IMR-90 (cell line): ENCODE results near the gene RNF4. TPM values are rescaled to one million over a fixed set of nuclear protein-coding genes. Genes with fewer than 3 reads are reported as not detected.
"Not testable (repeated sequence)": the region's sequence is repeated elsewhere in the genome, so short reads cannot be mapped to it uniquely, and the experiment has no call there.

Experiments
- ATAC-seq: fragments of 200-7000 bp; cut with Tn5 transposase; 2 replicates; pipeline ENCODE4 v1.9.1; 2020; ENCODE audit warnings: low read depth, mild to moderate bottlenecking, moderate library complexity
- BruUV-seq: library from RNA; stranded (reverse); fragments of 400-500 nt; replicated peaks from 2 replicates; lab custom pipeline; 2021; lab: Mats Ljungman, UMichigan
- CTCF ChIA-PET: fragments of 300-600 bp; formaldehyde crosslinking; extraction: SDS; loops from one replicate; lab custom pipeline; 2021; ENCODE audit warnings: antibody characterized with exemption; lab: Yijun Ruan, JAX
- POLR2A ChIA-PET: fragments of 300-600 bp; sonication (Branson Sonifier 250); formaldehyde crosslinking; loops from one replicate; lab custom pipeline; 2022; ENCODE audit warnings: antibody characterized with exemption; ENCODE audit not compliant: unreplicated experiment; lab: Charles Lee
- DNase-seq: peaks from one replicate; pipeline ENCODE4 v3.0.0; 2013
- H2AFZ ChIP-seq: replicated peaks from 2 replicates; pipeline ENCODE3; 2013; ENCODE audit warnings: low read length, mild to moderate bottlenecking; ENCODE audit not compliant: poor library complexity
- H2AK5ac ChIP-seq: 2 replicates; pipeline ENCODE4 v1.6.1; 2013; ENCODE audit warnings: low read depth, low read length, inconsistent platforms
- H2AK9ac ChIP-seq: replicated peaks from 2 replicates; pipeline ENCODE3; 2013; ENCODE audit warnings: mild to moderate bottlenecking, low read depth, low read length, moderate library complexity; ENCODE audit not compliant: poor library complexity
- H2BK120ac ChIP-seq: 2 replicates; pipeline ENCODE4 v1.6.1; 2013; ENCODE audit warnings: low read depth, low read length, inconsistent platforms
- H2BK15ac ChIP-seq: 3 replicates; pipeline ENCODE4 v1.6.1; 2013; ENCODE audit warnings: low read depth, low read length, inconsistent platforms
- H2BK20ac ChIP-seq: 2 replicates; pipeline ENCODE4 v1.6.1; 2013; ENCODE audit warnings: low read depth, mild to moderate bottlenecking, inconsistent platforms, low read length, moderate library complexity
- H2BK5ac ChIP-seq: 2 replicates; pipeline ENCODE4 v1.6.1; 2013; ENCODE audit warnings: mild to moderate bottlenecking, low read depth, low read length, inconsistent platforms; ENCODE audit not compliant: poor library complexity, severe bottlenecking
- H3K14ac ChIP-seq: replicated peaks from 2 replicates; pipeline ENCODE4 v1.6.1; 2013; ENCODE audit warnings: low read depth, low read length, inconsistent platforms
- H3K18ac ChIP-seq: 2 replicates; pipeline ENCODE4 v1.6.1; 2013; ENCODE audit warnings: low read depth, low read length, control low read depth
- H3K23ac ChIP-seq: 2 replicates; pipeline ENCODE4 v1.6.1; 2013; ENCODE audit warnings: low read depth, low read length, inconsistent platforms
- H3K27ac ChIP-seq: 2 replicates; pipeline ENCODE4 v1.5.1; 2013; ENCODE audit warnings: mild to moderate bottlenecking, control low read depth, low read length; ENCODE audit not compliant: insufficient read depth
- H3K27me3 ChIP-seq: 2 replicates; pipeline ENCODE4 v1.6.1; 2013; ENCODE audit warnings: low read length; ENCODE audit not compliant: control insufficient read depth, insufficient read depth
- H3K36me3 ChIP-seq: 2 replicates; pipeline ENCODE4 v1.6.1; 2013; ENCODE audit warnings: low read length, mixed read lengths; ENCODE audit not compliant: control insufficient read depth, insufficient read depth
- H3K4ac ChIP-seq: 2 replicates; pipeline ENCODE4 v1.6.1; 2013; ENCODE audit warnings: low read depth, low read length, inconsistent platforms
- H3K4me1 ChIP-seq: 2 replicates; pipeline ENCODE4 v1.6.1; 2013; ENCODE audit warnings: low read length, mixed read lengths; ENCODE audit not compliant: control insufficient read depth, insufficient read depth
- H3K4me2 ChIP-seq: 2 replicates; pipeline ENCODE4 v1.6.1; 2013; ENCODE audit warnings: low read depth, mild to moderate bottlenecking, control low read depth, low read length, moderate library complexity
- H3K4me3 ChIP-seq: 2 replicates; pipeline ENCODE4 v1.5.1; 2013; ENCODE audit warnings: low read depth, mild to moderate bottlenecking, control low read depth, low read length, moderate library complexity; ENCODE audit not compliant: insufficient read depth
- H3K56ac ChIP-seq: 2 replicates; pipeline ENCODE4 v1.6.1; 2013; ENCODE audit warnings: low read length, inconsistent platforms; ENCODE audit not compliant: insufficient read depth; ENCODE audit errors: extremely low read depth
- H3K79me1 ChIP-seq, 2 experiments: 2 replicates each; pipeline ENCODE4 v1.6.1; 2013; ENCODE audit warnings: low read length in 2 of 2, inconsistent platforms in 1 of 2, low read depth in 1 of 2
- H3K9ac ChIP-seq: 2 replicates; pipeline ENCODE4 v1.6.1; 2013; ENCODE audit warnings: low read depth, low read length, control low read depth
- H3K9me1 ChIP-seq: 2 replicates; pipeline ENCODE4 v1.6.1; 2013; ENCODE audit warnings: low read length, inconsistent platforms; ENCODE audit not compliant: insufficient read depth
- H3K9me3 ChIP-seq: 2 replicates; pipeline ENCODE4 v1.6.1; 2013; ENCODE audit warnings: low read length; ENCODE audit not compliant: control insufficient read depth, insufficient read depth
- H4K20me1 ChIP-seq: 2 replicates; pipeline ENCODE4 v1.6.1; 2013; ENCODE audit warnings: low read length, inconsistent platforms; ENCODE audit not compliant: insufficient read depth
- H4K5ac ChIP-seq: 2 replicates; pipeline ENCODE4 v1.6.1; 2013; ENCODE audit warnings: mild to moderate bottlenecking, low read depth, low read length, control low read depth
- H4K8ac ChIP-seq, 2 experiments: 2 replicates each; pipeline ENCODE4 v1.6.1; 2013; ENCODE audit warnings: low read depth in 2 of 2, low read length in 2 of 2, control low read depth in 1 of 2, inconsistent platforms in 1 of 2
- H4K91ac ChIP-seq: 2 replicates; pipeline ENCODE4 v1.6.1; 2013; ENCODE audit warnings: low read depth, low read length, inconsistent platforms; ENCODE audit not compliant: insufficient read depth
- CEBPB ChIP-seq: IDR thresholded peaks from 2 replicates; pipeline ENCODE4 v1.6.1; 2012; ENCODE audit warnings: low read depth, low read length, improper control_type of control experiment
- WGBS, 2 experiments: methylation state at CpG; one replicate each; pipeline versions ENCODE4 v1.1.5 to v1.1.7; 2013; ENCODE audit warnings: missing lambda C conversion rate in 2 of 2; ENCODE audit not compliant: insufficient read length in 1 of 2; ENCODE audit errors: extremely low coverage in 2 of 2; 5-methylcytosine and 5-hydroxymethylcytosine counted together
- dilution Hi-C: fragments of 300-500 bp; cut with HindIII; formaldehyde crosslinking; loops from one replicate; pipeline ENCODE4 v1.14.3; 2018; ENCODE audit warnings: low sequenced_read_pairs; ENCODE audit not compliant: unreplicated experiment
- in situ Hi-C: fragments of 300-500 bp; cut with MboI; formaldehyde crosslinking; loops from 3 replicates; pipeline ENCODE4 v1.14.3; 2019; ENCODE audit warnings: low sequenced_read_pairs, inconsistent platforms, mixed read lengths
- intact Hi-C: fragments of 100-400 bp; cut with micrococcal nuclease; formaldehyde crosslinking; loops from 2 replicates; pipeline ENCODE4 v1.10.0; 2022
- polyA plus RNA-seq, 3 experiments: library from polyadenylated mRNA; depleted of rRNA; stranded (reverse); fragments of >200 nt; gene quantifications; 2 replicates each; pipeline ENCODE4 v1.2.3, GENCODE V29; 2012; ENCODE audit warnings: low replicate concordance in 1 of 3
- total RNA-seq: library from RNA; depleted of rRNA; stranded (reverse); fragments of >200 nt; gene quantifications from 2 replicates; pipeline ENCODE4 v1.2.3, GENCODE V29; 2012

Gene RNF4
- total and polyA plus RNA-seq, 2 of the 4 experiments (the other 2 are of a cell fraction): 63.8 to 73.8 TPM

GRCh38 chr4:2429945-2430757 lies 38.8 kb upstream of the RNF4 start:
- H4K20me1 ChIP-seq, H3K4ac ChIP-seq, H2BK15ac ChIP-seq, POLR2A ChIA-PET, H4K5ac ChIP-seq, H3K9me3 ChIP-seq, H3K9ac ChIP-seq, H3K4me3 ChIP-seq, in situ Hi-C loops, H3K36me3 ChIP-seq, H2AK9ac ChIP-seq, H3K27ac ChIP-seq, intact Hi-C loops, H2BK120ac ChIP-seq, H2AK5ac ChIP-seq, H2BK5ac ChIP-seq, H2BK20ac ChIP-seq, H2AFZ ChIP-seq, CTCF ChIA-PET, dilution Hi-C loops, H4K91ac ChIP-seq, H3K4me2 ChIP-seq, H3K27me3 ChIP-seq, H3K23ac ChIP-seq, H3K56ac ChIP-seq, H3K14ac ChIP-seq, H3K79me1 ChIP-seq, H3K18ac ChIP-seq, H4K8ac ChIP-seq, ATAC-seq, H3K4me1 ChIP-seq, H3K9me1 ChIP-seq, BruUV-seq: not testable (repeated sequence)
- DNase-seq: peak; percentile 46
- WGBS, 2 experiments: 100% methylated on average over 2 of the region's 49 CpGs; no CpG with 5 or more reads in 1 of the 2 experiments
- TF ChIP-seq CEBPB: peak; percentile 92
